Measurements from ENCODE around the gene SMPD2. TPM values are rescaled to one million over a fixed set of nuclear protein-coding genes. Genes with fewer than 3 reads are reported as not detected.

The SMPD2 gene
- total and polyA plus RNA-seq, 2 of the 4 experiments (the other 2 are of a cell fraction), result 7.7 to 9.0 TPM

DNA sequence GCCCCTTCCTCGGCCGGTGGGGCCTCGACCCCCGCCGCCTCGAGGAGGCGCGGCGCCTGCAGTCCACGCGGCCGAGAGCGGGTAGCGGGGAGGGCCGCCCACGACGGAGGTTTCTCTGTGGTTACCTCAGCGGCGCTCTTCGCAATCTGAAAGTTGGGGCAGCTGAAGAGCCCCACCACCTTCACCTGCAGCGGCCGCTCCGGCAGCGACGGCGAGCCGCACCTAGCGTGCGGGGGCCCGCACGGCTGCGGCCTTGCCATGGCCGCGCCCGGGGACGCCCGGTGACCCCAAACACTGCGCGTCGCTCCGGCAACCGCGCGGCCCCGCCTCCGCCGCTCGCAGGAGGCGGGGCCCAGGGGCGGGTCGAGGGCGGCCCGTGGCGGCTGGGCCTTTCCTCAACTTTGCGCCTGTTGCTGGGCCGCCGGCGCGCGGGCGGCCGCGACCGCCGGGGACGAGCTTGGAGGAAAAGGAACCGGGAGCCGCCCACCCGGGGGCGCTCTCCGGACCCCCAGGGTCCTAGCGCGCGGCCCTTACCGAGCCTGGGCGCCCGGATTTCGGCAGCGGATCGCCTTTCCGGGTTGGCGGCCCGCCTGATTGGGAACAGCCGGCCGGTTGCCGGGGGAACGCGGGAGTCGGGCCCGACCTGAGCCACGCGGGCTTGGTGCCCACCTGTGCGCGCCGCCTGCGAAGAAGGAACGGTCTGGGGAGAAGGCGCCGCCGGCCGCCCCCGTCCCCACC lies at the start of gene SMPD2, which contains the start of gene PPIL6 (continued):
- no peak for TF ChIP-seq CHD1 (IDR thresholded peaks at IDR 0.05; ENCODE audit: low read depth, low read length)
- peak; percentile 61 for TF ChIP-seq POLR2A (IDR thresholded peaks at IDR 0.05; ENCODE audit: low read depth, low read length)

DNA sequence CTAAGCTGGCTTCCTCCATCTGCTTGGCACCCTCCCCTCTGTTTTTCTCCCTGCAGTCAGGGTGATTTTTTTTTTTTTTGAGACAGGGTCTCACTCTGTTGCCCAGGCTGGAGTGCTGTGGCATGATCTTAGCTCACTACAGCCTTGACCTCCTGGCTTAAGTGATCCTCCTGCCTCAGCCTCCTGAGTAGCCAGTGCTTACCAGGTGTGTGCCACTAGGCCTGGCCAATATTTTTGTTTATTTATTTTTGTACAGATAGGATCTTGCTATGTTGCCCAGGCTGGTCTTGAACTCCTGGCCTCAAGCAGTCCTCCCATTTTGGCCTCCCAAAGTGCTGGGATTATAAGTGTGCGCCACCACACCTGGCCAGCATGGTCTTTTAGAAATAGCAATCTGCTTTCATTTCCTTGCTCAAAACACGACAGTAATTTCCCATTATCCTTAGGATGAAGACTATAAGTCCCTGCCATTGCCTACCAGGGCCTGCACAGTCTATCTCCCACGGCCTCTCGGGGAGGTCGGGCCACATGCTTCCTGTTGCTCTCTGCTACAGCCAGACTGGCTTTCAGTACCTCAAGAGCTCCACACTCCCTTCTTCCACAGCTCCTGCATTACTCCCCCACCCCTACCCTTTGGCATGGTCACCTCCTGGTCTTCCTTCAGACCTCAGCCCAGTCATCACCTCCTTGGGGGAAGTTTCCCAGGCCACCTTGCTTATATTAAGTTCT lies 47.2 kb upstream of the SMPD2 start:
- POLR2A ChIA-PET (ENCODE audit: unreplicated experiment), result no interaction called here
- Histone ChIP-seq H3K4me3 (ENCODE audit: insufficient read depth, low read depth, low read length) (no peak overlapping the region), H3K79me1 (ENCODE audit: low read depth in 1 of 2, low read length in 2 of 2) (no peaks in the 10 kb centered on the region), H2AFZ (replicated peaks; ENCODE audit: low read length, poor library complexity) (no peak overlapping the region), H2BK15ac (ENCODE audit: low read depth, low read length) (no peak overlapping the region), H2BK5ac (ENCODE audit: low read depth, low read length, poor library complexity, severe bottlenecking) (no peak overlapping the region), H4K20me1 (ENCODE audit: insufficient read depth, low read length) (no peaks in the 10 kb centered on the region), H3K14ac (replicated peaks; ENCODE audit: low read depth, low read length) (no peak overlapping the region), H3K18ac (ENCODE audit: low read depth, low read length) (no peak overlapping the region), H3K27me3 (ENCODE audit: control insufficient read depth, insufficient read depth, low read length) (peaks cover 15% of the 10 kb centered on the region), H3K9me1 (ENCODE audit: insufficient read depth, low read length) (no peaks in the 10 kb centered on the region), H3K4me2 (ENCODE audit: low read depth, low read length) (no peak overlapping the region), H3K23ac (ENCODE audit: low read depth, low read length) (no peak overlapping the region), H3K9me3 (ENCODE audit: control insufficient read depth, insufficient read depth, low read length) (no peaks in the 10 kb centered on the region), H2BK120ac (ENCODE audit: low read depth, low read length) (no peak overlapping the region), H2AK5ac (ENCODE audit: low read depth, low read length) (no peak overlapping the region), H4K91ac (ENCODE audit: insufficient read depth, low read depth, low read length) (no peak overlapping the region), H2AK9ac (replicated peaks; ENCODE audit: low read depth, low read length, poor library complexity) (no peak overlapping the region), H4K5ac (ENCODE audit: low read depth, low read length) (no peak overlapping the region), H3K4ac (ENCODE audit: low read depth, low read length) (no peak overlapping the region), H4K8ac (ENCODE audit: low read depth in 2 of 2, low read length in 2 of 2) (no peak overlapping the region), H3K9ac (ENCODE audit: low read depth, low read length) (no peak overlapping the region), H3K27ac (ENCODE audit: insufficient read depth, low read length) (no peak overlapping the region), H3K36me3 (ENCODE audit: control insufficient read depth, insufficient read depth, low read length) (no peaks in the 10 kb centered on the region), H3K4me1 (ENCODE audit: control insufficient read depth, insufficient read depth, low read length) (no peaks in the 10 kb centered on the region), H3K56ac (ENCODE audit: extremely low read depth, insufficient read depth, low read length) (no peak overlapping the region), H2BK20ac (ENCODE audit: low read depth, low read length) (no peak overlapping the region)
- in situ Hi-C loops (cut with MboI; ENCODE audit: low sequenced_read_pairs) (loop anchor here (25.0 kb wide), 2 partner anchors 206 to 856 kb away; no protein-coding TSS in a partner anchor), dilution Hi-C loops (cut with HindIII; ENCODE audit: low sequenced_read_pairs, unreplicated experiment) (no loop called here), intact Hi-C loops (cut with micrococcal nuclease) (no loop called here)
- WGBS, 2 experiments (ENCODE audit: extremely low coverage in 2 of 2, insufficient read length in 1 of 2), result 72% methylated on average over 4 of the region's 5 CpGs; no CpG with 5 or more reads in 1 of the 2 experiments
- no peak for ATAC-seq (ENCODE audit: low read depth)
- CTCF ChIA-PET, result interaction anchor here (0.7 to 0.8 kb wide), 2 partner anchors 13 to 18 kb away, joined by 3 read pairs; no protein-coding TSS in a partner anchor
- no TSS peak for BruUV-seq (replicated peaks)
- no peak for TF ChIP-seq BHLHE40 (IDR thresholded peaks at IDR 0.05; ENCODE audit: low read depth, low read length)
- TF ChIP-seq RCOR1 (IDR thresholded peaks at IDR 0.05; ENCODE audit: insufficient replicate concordance, low read length), result no peak
- TF ChIP-seq, protein P1, sequence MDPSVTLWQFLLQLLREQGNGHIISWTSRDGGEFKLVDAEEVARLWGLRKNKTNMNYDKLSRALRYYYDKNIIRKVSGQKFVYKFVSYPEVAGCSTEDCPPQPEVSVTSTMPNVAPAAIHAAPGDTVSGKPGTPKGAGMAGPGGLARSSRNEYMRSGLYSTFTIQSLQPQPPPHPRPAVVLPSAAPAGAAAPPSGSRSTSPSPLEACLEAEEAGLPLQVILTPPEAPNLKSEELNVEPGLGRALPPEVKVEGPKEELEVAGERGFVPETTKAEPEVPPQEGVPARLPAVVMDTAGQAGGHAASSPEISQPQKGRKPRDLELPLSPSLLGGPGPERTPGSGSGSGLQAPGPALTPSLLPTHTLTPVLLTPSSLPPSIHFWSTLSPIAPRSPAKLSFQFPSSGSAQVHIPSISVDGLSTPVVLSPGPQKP (IDR thresholded peaks at IDR 0.05; ENCODE audit: borderline replicate concordance, low read depth, low read length), result no peak
- no peak for TF ChIP-seq RAD21 (IDR thresholded peaks at IDR 0.05; ENCODE audit: low read length)
- no peak for TF ChIP-seq RFX5 (IDR thresholded peaks at IDR 0.05; ENCODE audit: low read depth, low read length)
- no peak for TF ChIP-seq FOS (IDR thresholded peaks at IDR 0.05; ENCODE audit: low read depth, low read length)
- TF ChIP-seq MAFK (IDR thresholded peaks at IDR 0.05; ENCODE audit: low read depth, low read length), result no peak
- no peak for TF ChIP-seq SMC3 (IDR thresholded peaks at IDR 0.05; ENCODE audit: low read depth, low read length)
- no peak for TF ChIP-seq CEBPB (IDR thresholded peaks at IDR 0.05; ENCODE audit: low read depth, low read length)
- no peak for TF ChIP-seq MAZ (IDR thresholded peaks at IDR 0.05; ENCODE audit: borderline replicate concordance, low read depth, low read length)
- TF ChIP-seq CHD1 (IDR thresholded peaks at IDR 0.05; ENCODE audit: low read depth, low read length), result no peak
- TF ChIP-seq, protein P2, sequence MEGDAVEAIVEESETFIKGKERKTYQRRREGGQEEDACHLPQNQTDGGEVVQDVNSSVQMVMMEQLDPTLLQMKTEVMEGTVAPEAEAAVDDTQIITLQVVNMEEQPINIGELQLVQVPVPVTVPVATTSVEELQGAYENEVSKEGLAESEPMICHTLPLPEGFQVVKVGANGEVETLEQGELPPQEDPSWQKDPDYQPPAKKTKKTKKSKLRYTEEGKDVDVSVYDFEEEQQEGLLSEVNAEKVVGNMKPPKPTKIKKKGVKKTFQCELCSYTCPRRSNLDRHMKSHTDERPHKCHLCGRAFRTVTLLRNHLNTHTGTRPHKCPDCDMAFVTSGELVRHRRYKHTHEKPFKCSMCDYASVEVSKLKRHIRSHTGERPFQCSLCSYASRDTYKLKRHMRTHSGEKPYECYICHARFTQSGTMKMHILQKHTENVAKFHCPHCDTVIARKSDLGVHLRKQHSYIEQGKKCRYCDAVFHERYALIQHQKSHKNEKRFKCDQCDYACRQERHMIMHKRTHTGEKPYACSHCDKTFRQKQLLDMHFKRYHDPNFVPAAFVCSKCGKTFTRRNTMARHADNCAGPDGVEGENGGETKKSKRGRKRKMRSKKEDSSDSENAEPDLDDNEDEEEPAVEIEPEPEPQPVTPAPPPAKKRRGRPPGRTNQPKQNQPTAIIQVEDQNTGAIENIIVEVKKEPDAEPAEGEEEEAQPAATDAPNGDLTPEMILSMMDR (conservative IDR thresholded peaks at IDR 0.05; ENCODE audit: low read depth, low read length), result no peak
- DNase-seq, result no peak

Measured in IMR-90 (cell line).